Cerebellar cortex (tissue), 1 donor: ENCODE results near the gene PLA2G7.
"Not testable (repeated sequence)": the region's sequence is repeated elsewhere in the genome, so short reads cannot be mapped to it uniquely, and the experiment has no call there.

Experiments used
- DNase-seq: peaks from one replicate; pipeline ENCODE4 v3.0.0-alpha.2; 2015; ENCODE audit warnings: low spot score

PLA2G7 gene

GRCh38 chr6:46734867-46735719 is at the start of gene PLA2G7:
Gene PLA2G7 (minus strand): TSS chr6:46735375. CDS start chr6:46722891, 12,484 bp downstream.
- peak; percentile 61 for DNase-seq

- no peak for DNase-seq
These were observed 49.4 kb upstream of the PLA2G7 start for GRCh38 chr6:46784535-46784934.

GRCh38 chr6:46781478-46782378 is 46.6 kb upstream of the PLA2G7 start:
- DNase-seq: peak; percentile 82

GRCh38 chr6:46777476-46778346 is 42.5 kb upstream of the PLA2G7 start:
- no peak for DNase-seq

GRCh38 chr6:46776070-46776712 is 41.0 kb upstream of the PLA2G7 start:
- no peak for DNase-seq

GRCh38 chr6:46774736-46775135 is 39.6 kb upstream of the PLA2G7 start:
- not testable (repeated sequence) for DNase-seq

GRCh38 chr6:46773201-46773855 is 38.2 kb upstream of the PLA2G7 start:
- no peak for DNase-seq

- peak; percentile 3 for DNase-seq
These were observed 37.6 kb upstream of the PLA2G7 start for GRCh38 chr6:46772762-46773161.

- DNase-seq: no peak
These were observed 36.8 kb upstream of the PLA2G7 start for GRCh38 chr6:46772016-46772415.

- no peak for DNase-seq
These were observed 29.8 kb upstream of the PLA2G7 start for GRCh38 chr6:46764961-46765360.

GRCh38 chr6:46764280-46764679 is 29.1 kb upstream of the PLA2G7 start:
- not testable (repeated sequence) for DNase-seq

- no peak for DNase-seq
These were observed 28.3 kb upstream of the PLA2G7 start for GRCh38 chr6:46763466-46763865.

GRCh38 chr6:46760925-46761324 is 25.8 kb upstream of the PLA2G7 start:
- DNase-seq: no peak

- no peak for DNase-seq
These were observed 24.0 kb upstream of the PLA2G7 start for GRCh38 chr6:46758960-46759753.

- DNase-seq: no peak
These were observed 22.0 kb upstream of the PLA2G7 start for GRCh38 chr6:46757214-46757596.

- DNase-seq: no peak
These were observed 21.5 kb upstream of the PLA2G7 start for GRCh38 chr6:46756469-46757213.

- DNase-seq: no peak
These were observed 20.7 kb upstream of the PLA2G7 start for GRCh38 chr6:46755865-46756264.

GRCh38 chr6:46751658-46752057 is 16.5 kb upstream of the PLA2G7 start:
- DNase-seq: no peak

GRCh38 chr6:46749731-46750130 is 14.6 kb upstream of the PLA2G7 start:
- no peak for DNase-seq
